Activated T-cell treated with anti-CD3 and anti-CD28 coated beads, Interleukin-2, amount 50 U/mL, for 1 hour (primary cell): ENCODE data around the gene SORBS1.

Experiments used
- DNase-seq: peaks from one replicate; pipeline ENCODE4 v3.0.0-alpha.2; 2020

Gene SORBS1

DNA sequence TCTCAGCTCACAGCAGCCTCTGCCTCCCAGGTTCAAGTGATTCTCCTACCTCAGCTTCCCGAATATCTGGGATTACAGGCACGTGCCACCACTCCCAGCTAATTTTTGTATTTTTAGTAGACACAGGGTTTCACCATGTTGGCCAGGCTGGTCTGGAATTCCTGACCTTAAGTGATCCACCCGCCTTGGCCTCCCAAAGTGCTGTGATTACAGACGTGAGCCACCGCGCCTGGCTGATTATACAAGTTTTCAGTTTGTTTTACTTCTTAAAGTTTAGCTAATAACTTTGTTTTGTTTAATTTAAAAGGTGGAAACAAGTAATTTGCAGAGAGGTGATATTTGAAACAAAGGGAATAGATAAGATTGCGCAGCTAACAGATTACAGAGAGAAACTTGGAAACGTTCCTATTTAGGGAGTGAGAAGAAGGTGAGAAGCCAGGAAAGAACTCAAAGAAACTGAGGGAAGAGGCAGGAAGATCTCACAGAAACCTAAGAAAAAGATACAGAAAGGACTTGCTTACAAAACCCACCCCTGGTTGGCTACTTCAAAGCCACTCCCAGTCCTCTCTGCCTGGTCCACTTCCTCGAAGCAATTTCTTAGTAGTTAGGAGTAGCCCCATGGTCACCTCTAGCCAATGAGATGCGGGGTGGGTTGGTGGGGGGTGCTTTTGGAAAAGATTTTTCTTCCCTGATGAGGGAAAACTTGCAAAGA, 255.4 kb downstream of the SORBS1 start:
- no peak for DNase-seq

DNA sequence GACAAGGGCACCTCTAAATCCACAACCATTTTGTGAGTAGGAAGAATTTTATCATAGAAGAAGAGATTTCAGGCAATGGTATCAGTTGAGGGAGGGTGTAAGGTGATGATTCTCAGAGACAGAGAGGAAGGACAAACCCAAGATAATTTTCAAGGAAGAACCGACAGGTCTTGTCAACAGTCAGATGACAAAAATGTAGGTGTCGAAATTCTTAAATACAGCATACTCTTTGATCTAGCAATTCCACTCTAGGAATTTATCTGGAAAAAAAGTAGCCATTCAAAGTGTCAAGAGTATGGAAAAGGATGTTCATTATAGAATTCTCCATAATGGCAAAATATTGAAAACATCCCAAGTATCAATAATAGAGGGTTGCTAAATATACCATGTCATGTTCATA, 256.2 kb downstream of the SORBS1 start:
- no peak for DNase-seq

DNA sequence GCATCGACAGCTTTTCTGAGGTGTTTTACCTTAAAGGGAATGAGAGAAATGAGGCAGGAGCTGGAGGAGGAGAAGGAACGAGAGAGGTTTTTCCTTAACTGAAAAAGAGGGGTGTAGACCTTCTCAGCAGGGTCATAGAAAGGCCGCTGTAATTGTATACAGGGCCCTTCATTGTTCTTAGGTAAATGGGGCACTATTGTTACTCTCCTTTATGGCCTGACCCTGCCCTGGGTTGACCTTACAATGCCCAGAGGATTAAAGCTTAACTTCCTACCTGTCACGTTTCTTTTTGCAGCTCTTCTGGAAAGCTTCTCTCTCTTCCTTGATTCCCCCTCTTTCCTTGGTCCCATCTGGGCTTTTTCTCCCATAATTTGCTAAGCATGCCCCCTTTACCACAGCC, 256.7 kb downstream of the SORBS1 start:
- no peak for DNase-seq

DNA sequence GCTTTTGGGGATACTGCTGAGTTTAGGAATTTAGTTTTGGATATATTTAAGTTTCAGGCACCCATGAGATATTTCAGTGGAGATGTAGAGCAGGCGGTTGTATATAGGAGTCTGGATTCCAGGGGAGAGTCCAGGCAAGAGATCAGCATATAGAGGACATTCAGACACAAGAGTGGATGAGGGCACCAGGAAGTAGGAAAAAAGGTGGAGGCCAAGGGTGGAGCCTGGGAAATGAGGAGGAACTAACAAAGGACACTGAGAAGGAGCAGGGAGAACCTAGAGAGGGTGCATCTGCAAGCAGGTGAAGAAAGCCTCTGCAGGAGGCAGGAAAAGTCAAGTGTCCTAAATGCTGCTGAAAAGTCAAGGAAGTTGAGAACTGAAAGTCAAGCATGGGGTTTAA, 257.2 kb downstream of the SORBS1 start:
- no peak for DNase-seq

DNA sequence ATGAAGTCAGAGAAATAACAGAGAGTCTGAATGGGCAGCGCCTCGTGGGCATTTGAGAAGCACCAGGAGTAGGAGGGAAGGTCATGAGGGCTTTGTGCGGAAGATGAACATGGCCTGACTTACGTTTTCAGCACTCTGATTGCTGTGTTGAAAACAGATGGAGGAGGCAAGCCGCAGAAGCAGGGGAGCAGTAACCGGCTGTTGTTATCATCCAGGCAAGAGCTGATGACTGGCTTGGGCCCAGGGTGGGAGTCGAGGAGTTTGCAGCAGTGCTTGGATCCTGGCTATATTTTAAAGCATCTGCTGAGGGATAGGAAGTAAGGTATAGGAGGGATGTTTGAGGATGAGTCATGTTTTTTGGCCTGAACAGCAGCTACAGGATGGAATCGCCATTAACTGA, 257.6 kb downstream of the SORBS1 start:
- DNase-seq: no peak

DNA sequence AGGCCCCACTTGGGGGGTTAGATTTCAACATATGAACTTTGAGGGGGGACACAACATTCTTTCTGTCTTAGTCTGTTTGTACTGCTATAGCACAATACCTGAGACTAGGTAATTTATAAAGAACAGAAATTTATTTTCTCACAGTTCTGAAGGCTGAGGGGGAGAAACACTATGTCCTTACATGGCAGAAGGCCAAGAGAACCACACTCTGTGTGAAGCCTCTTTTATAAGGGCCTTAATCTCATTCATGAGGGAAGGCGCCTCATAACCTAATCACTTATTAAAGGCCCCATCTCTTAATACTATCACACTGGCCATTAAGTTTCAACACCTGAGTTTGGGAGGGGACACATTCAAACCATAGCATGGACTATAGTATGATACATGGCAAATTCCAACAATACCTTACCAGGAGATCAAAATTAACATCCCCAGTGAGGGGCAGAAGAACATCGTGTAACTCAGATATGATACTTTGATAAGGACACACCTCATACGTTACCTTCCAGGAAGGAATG, 261.1 kb downstream of the SORBS1 start:
- no peak for DNase-seq

DNA sequence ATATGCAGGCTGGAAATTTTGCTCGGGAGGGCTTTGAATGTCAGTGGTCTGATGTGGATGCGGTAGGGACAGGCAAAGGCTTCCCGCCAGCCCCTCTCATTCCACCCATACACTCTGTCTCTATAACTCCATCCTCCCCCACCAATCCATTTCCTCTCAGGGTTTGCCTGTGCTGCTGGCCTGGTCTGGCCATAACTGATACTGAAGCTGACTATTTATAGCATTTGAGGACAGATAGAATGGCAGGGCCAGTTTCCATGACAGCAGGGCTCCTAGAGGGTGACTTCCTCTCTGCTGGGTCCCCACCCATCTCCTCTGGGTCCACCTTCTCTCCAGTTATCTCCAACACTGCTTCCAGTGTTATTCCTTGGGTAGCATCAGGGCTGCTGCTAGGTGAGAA, 263.8 kb downstream of the SORBS1 start:
- DNase-seq: no peak

DNA sequence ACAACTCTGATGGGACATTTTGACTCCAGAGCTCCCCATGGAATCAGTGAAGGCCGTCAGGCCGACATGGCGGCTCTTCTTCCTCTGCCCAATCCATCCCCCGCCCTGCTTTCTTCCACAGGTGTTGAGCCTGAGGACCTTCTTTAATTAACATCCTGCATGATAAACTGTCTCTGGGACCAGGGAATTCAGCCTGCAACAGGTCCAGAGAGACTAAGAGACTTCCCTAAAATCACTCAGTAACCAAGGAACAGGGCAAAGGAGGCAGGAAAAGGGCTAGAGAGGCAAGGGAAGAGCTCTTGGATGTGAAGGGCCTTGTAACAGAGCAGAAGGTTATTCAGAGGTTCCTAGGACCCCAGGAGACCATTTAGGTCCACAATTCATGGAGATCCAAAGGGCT, 264.4 kb downstream of the SORBS1 start:
- DNase-seq: no peak

DNA sequence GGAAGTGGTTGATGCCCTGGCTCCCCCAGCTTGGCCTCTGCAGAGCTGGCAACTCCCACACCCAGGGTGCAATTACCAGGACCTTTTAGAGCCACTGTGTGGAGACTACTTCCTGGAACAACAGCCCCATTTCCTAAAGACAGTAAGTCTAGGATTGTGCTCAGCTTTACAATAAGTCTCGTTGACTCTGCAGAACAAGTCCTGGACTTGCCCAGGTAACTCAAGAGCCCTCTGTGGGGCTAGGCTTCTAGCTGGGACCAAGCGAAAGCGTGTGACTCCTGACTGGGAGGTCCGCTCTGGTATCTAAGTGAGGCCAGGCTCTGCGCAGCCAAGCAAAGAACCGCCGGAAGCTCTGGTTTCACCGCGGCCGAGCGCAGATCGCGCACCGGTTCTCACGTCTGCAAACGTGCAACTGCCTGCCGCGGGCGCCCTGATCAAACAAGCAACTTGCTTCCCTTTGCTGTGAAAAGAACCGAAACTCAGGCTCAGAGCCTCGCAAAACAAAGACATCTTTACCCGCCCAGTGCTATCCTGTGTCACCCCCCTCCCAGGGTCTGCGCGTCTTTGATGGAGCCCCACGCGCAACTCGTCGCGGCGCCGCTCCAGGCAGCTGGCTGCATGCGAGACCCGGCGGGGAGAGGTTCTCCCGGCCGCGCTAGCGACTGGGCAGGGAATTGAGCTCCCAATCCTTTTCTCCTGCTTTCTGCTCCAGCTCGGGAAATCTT, 266.0 kb downstream of the SORBS1 start:
- peak; percentile 26 for DNase-seq

DNA sequence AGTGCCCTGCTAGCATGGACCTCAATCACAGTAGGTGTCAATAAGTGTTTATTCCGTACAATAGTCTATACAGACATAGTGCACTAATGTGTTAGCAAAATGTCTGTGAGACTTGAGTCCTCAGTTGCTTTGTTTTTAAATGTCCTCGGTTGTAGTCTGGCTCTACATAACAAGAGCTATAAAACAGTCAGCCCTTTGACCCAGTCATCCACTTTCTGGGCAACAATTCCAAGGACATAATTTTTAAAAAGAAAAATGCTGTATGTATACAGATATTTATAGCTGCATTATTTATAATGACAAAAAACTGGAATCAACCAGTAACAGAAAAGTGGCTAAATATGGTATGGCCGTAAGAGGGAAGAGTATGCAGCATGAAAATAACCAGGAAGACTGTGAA, 267.5 kb downstream of the SORBS1 start:
- DNase-seq: no peak

DNA sequence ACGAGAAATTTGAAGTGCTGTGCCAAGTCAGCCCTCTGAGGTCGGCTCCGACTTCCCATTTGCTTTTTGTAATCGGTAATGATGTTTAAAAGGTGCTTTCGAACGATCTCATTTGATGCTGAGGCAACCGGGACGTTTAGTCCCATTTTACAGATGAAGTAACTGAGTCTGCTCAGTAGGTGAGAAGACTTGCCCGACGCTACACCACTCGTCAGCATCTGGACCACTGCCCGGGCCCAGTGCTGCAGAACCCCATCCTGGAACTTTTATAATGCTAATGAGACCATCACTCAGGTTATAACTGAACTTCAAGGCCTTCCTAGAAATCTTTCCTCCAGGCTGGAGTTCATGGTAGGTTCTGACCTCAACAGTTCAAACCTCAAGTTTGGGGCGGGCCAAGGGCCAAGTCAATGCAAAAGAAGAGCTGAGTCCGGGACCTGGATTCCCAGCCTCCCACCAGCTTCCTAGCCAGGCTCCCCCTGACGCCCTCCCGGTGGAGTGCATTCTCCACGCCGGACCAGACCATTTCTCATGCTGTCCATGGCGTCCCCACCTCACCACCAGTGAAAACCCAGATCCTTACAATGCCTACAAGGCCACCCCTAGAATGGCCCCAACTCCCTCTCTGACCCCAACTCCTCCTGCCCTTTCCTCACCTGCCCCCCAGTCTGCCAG, 269.7 kb downstream of the SORBS1 start:
- DNase-seq: no peak

DNA sequence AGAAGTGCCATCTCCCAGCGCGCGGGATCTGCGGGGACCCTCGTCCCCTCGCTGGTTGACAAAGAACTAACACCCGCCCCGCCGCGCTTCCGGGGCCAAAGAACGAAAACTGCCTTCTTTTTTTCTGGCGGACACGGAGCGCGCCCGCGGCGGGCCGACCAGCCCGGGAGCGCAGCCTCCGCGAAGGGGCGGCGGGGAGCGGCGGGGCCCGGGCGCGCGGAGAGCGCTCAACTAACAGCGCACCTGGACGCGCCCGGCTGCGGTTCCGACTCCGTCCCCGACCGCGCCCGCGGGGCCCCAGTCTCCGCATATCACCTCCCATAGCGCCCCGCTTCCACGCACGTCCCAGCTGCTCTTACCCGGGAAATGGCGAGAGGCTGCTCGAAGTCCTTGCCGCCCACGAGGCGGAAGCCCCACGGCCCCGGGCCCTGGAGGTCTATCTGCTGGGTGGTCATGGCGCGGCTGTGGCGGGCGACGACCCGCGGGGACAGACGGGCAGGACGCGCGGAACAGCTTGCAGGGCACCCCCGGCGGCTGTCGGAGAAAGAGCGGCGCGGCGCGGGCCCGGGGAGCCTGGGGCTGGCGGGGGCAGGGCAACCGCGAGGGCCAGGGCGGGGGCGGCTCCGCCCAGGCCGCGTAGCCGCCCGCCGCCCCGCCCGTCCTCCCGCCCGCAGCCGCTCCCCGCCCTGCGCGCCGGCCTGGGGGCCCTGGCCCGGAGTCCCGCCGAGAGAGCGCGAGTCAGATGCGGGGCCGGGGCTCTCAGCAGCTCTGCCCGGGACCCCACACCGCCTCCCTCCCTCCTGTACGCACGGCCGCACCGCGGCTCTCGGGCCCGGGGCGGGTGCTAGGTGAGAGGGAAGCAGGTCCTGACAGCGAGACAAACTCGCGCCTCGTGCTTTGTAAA, 270.5 kb downstream of the SORBS1 start, which contains the start of gene PDLIM1:
Gene PDLIM1, minus strand, starts transcription at position 543 of the 904 bp plus-strand sequence. Its CDS starts 88 bp downstream, at position 455.
- DNase-seq: peak; percentile 32

DNA sequence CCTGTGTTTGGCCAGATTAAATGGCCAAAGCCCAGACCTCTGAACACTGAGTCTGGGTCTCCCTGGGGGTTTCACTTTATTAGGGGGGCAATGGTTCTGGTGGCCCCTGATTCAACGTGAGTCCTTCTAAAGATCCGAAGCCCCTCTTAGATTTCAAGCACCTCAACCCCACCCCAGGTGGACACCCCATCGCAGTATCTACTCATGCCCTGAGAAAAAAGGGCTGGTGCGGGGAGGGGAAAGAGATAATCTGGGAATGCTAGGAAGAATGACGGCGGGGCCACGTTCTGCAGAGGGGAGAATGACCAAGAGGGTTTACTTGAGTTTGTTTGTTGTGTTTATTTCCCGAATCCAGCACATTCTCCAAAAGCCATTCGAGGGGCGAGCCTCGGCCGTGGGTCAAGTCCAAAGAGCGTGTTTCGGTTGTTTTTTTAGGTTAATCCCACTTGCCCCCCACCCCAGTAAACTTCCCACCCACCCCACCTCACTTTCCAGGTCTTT, 271.2 kb downstream of the SORBS1 start:
- DNase-seq: no peak

DNA sequence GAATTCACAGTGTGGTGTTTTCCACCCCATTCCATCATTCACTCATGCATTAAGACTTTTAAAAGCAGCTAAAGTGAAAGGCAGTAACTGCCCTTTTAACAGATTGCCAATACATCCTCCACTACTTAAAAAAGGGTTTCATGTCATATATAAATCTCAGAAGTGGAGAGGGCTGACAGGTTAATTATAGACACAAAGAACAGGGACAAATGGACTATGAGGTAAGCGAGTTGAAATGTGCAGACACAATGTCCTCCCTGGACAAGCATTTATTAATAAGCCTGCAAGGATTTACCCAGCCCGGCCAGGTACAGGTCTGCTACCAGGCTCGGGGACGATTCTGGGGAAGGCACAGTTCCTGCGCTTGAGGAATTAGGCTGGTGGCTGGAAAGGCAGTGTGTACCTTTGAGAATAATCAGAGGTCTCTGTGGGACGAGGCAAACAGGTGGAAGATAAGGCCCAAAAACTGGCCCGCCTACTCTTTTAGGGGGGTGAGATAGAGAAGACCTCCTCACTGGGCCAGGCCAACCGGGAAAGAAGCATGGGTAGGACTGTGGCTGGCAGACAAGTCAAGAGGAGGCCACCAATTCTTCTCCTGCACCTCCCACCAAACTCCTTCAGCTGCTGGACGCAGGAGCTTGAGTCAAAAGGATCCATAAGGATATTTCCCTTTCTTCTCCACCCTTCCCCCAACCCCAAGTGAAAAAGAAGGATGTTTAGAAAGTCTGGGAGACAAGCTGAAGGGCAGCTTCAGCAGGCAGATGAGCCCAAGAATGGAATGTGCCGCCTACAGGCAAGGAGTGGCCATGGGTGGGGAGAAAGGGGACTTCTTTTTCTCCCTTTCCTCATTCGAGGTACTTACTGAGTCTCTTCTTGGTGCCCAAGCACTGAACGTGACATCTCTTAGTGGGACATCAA, 271.9 kb downstream of the SORBS1 start:
- no peak for DNase-seq

DNA sequence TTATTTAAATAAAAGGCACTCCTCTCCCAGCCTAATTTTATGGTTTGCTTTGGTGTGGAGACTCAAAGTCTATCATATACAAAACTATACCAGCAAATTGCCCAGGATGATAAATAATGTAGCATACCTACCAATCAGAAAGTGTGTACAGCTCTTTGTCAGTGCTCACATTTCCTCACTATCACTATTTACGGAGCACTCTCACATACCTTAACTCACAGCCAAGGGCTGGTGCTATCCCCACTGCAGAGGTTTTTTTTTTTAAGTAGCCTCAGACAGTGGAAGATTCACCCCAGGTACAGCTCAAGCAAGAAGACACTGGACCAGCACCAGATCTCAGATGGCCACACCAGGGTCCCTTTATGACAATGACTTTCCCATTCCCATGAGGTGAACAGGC, 272.9 kb downstream of the SORBS1 start:
- DNase-seq: no peak

DNA sequence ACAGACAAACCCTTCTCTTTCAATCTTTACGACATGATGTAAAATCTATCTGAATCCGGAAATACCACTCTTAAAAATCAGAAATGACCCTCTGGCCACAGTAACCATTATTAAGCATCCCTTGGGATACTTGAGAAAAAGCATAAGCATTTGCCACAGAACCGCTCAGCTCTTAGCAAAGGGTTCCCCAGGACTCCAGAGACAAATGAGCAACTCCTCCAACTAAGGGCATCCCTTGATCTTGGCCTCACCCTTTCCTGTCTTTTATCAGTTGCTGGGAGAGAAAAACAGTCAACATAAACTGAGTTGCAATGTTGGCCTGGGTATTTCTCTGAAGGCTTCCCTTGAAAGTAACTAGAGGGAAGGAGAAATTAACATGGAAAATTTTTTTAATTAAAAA, 273.9 kb downstream of the SORBS1 start:
- DNase-seq: no peak

DNA sequence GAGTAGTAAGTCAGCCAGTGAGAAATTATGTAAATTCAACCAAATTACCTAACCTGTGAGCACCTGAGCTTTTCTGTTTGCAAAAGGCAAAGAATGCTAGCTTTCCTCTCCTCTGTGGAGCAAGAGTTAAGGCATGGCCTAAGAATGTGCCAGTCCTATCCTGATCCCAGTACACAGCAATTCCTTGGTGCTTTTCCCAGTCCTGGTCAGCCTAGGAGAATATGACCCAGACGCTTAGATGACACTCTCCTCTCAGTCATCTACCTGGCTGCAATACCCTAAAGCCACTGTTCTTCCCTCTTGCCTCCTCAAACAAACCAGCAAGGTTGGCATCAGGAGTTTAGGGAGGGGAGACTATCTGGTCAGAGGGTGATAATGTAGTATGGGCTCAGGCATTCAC, 274.5 kb downstream of the SORBS1 start:
- DNase-seq: no peak

DNA sequence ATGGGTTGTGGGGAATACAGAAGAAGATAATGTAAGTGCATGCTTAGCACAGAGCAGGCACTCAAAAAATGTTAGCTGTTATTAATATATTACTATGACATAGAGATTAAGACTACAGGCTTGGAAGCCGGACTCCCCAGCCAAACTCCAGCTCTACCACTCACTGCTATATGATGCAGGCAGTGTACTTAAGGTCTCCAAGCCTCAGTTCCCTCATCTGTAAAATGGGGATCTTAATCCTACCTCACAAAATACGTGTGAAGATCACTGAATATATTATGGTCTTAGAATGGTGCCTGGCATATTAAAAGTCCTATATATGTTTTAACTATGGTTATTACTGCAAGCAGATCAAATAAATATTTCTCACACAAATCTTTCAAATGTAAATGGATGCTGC, 275.6 kb downstream of the SORBS1 start:
- DNase-seq: no peak

DNA sequence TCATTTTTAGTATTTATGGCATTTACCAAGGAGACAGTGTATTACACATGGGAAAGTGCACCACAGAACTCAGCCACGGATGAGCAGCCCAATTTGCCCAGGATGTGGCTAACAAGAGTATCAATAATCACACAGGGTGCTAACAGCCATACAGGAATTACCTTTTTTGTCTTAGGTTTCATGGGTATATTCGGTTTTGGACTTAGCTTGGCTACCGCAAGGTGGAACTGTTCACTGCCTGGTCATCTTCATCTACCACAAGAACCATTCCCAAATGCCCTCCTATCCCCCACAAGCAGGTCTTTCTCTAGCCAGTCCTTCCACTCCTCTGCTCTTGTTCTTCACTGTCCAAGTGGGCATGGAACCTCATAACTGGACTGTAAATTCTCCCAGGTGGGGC, 276.4 kb downstream of the SORBS1 start:
- no peak for DNase-seq

DNA sequence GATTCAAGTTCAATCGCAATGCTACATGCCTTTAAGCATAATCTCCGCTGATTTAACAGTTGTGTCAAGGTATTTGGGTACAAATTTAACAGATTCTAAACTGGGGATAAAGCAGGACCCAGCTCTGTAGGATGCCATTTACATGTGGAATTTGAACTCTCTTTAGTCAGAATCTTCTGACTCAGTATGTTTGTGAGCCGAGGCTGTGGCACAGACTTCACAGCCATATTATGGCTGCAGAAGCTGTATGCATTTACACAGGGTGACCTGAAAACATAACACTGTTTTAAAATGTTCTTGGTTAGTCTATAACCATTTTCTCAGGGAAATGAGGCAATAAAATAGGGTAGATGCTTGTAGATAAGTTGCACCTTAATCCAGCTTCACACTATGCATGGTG, 279.1 kb downstream of the SORBS1 start:
- DNase-seq: no peak

DNA sequence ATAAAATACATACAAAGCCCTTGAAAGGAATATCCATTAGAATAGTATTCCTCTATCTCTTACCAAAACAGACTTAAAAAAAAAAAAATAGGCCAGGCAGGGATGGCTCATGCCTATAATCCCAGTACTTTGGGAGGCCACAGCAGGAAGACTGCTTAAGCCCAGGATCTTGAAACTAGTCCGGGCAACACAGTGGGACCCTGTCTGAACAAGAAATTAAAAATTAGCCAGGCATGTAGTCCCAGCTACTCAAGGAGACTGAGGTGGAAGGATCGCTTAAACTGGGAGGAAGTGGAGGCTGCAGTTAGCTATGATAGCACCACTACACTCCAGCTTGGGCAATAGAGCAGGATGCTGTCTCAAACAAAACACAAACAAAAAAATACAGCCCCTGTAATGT, 280.0 kb downstream of the SORBS1 start:
- no peak for DNase-seq
